ENCODE measurements around the gene CPLANE1. TPM values are rescaled to one million over a fixed set of nuclear protein-coding genes. Genes with fewer than 3 reads are reported as not detected.

Gene CPLANE1
- total and polyA plus RNA-seq, 12 donors, result 3.8 to 29.7 (median 12.7) TPM

- Histone ChIP-seq H3K4me3 (no peak overlapping the region), H3K4me1 (replicated peaks in 1 of 2) (peaks cover 0 to 5% of the 10 kb centered on the region in 2 donors), H3K36me3 (replicated peaks in 1 of 2) (peaks cover 0 to 21% of the 10 kb centered on the region in 2 donors), H3K27ac (no peak overlapping the region), H3K9me3 (replicated peaks in 1 of 3) (no peaks in the 10 kb centered on the region), H3K27me3 (no peaks in the 10 kb centered on the region)
- TF ChIP-seq CTCF (IDR thresholded peaks at IDR 0.05) (no peak), POLR2A (IDR thresholded peaks at IDR 0.05) (no peak)
- intact Hi-C loops (cut with DNase I), result no loop called here
- no peak for DNase-seq
- 89 to 97% (median 94%) methylated on average over 3 of the region's 3 CpGs for WGBS, 4 donors
Measured at GRCh38 chr5:37112383-37112991, 136.7 kb downstream of the CPLANE1 start.

GRCh38 chr5:37111426-37112382 is 137.5 kb downstream of the CPLANE1 start:
- TF ChIP-seq CTCF (IDR thresholded peaks at IDR 0.05) (no peak), POLR2A (IDR thresholded peaks at IDR 0.05) (no peak)
- DNase-seq, result no peak
- WGBS, 4 donors, result 79 to 83% (median 81%) methylated on average over 4 of the region's 4 CpGs
- no peak overlapping the region for H3K4me3 ChIP-seq
- H3K36me3 ChIP-seq (replicated peaks in 1 of 2), result peaks cover 0 to 26% of the 10 kb centered on the region in 2 donors
- H3K4me1 ChIP-seq (replicated peaks in 1 of 2), result peaks cover 0 to 3% of the 10 kb centered on the region in 2 donors
- no peak overlapping the region for H3K27ac ChIP-seq
- intact Hi-C loops (cut with DNase I), result no loop called here
- no peaks in the 10 kb centered on the region for H3K9me3 ChIP-seq (replicated peaks in 1 of 3)
- H3K27me3 ChIP-seq, result no peaks in the 10 kb centered on the region

- TF ChIP-seq CTCF (IDR thresholded peaks at IDR 0.05), result no peak
- no peak for TF ChIP-seq POLR2A (IDR thresholded peaks at IDR 0.05)
- H3K27ac ChIP-seq, result no peak overlapping the region
- H3K9me3 ChIP-seq (replicated peaks in 1 of 3), result no peaks in the 10 kb centered on the region
- no peaks in the 10 kb centered on the region for H3K4me1 ChIP-seq (replicated peaks in 1 of 2)
- WGBS, 4 donors, result 91 to 96% (median 94%) methylated on average over 1 of the region's 1 CpG
- intact Hi-C loops (cut with DNase I), result no loop called here
- peaks cover 0 to 32% of the 10 kb centered on the region in 2 donors for H3K36me3 ChIP-seq (replicated peaks in 1 of 2)
- no peak for DNase-seq
- H3K4me3 ChIP-seq, result no peak overlapping the region
- no peaks in the 10 kb centered on the region for H3K27me3 ChIP-seq
Measured at GRCh38 chr5:37110135-37110534, 139.0 kb downstream of the CPLANE1 start.

- intact Hi-C loops (cut with DNase I), result no loop called here
- TF ChIP-seq CTCF (IDR thresholded peaks at IDR 0.05) (no peak), POLR2A (IDR thresholded peaks at IDR 0.05) (no peak)
- Histone ChIP-seq H3K4me1 (replicated peaks in 1 of 2) (no peaks in the 10 kb centered on the region), H3K27me3 (no peaks in the 10 kb centered on the region), H3K9me3 (replicated peaks in 1 of 3) (no peaks in the 10 kb centered on the region), H3K36me3 (replicated peaks in 1 of 2) (peaks cover 0 to 33% of the 10 kb centered on the region in 2 donors), H3K4me3 (no peak overlapping the region), H3K27ac (no peak overlapping the region)
- WGBS, 4 donors, result 94 to 100% (median 96%) methylated on average over 3 of the region's 3 CpGs
- DNase-seq, result no peak
Measured at GRCh38 chr5:37109338-37109737, 139.8 kb downstream of the CPLANE1 start.

All from adrenal gland (tissue), 12 donors.